ENCODE measurements around the gene MSL3. TPM values are rescaled to one million over a fixed set of nuclear protein-coding genes. Genes with fewer than 3 reads are reported as not detected.

MSL3 gene
- total RNA-seq, 1 experiment from 2014 or later = 17.0 TPM

GRCh38 chrX:11724122-11725017 lies 33.7 kb upstream of the MSL3 start:
- in situ Hi-C loops (cut with HindIII; ENCODE audit: low pct_unique_long_range_greater_than_20kb, low sequenced_read_pairs) = no loop called here
- CTCF ChIA-PET = no interaction called here

More at GRCh38 chrX:11724122-11725017, 33.7 kb upstream of the MSL3 start:
- ATAC-seq = no peak
- no peaks in the 10 kb centered on the region for H3K9me3 ChIP-seq (ENCODE audit: control insufficient read depth, insufficient read depth, low read depth, low read length)
- no peak overlapping the region for H3K27ac ChIP-seq (ENCODE audit: low read length)
- TF ChIP-seq REST (IDR thresholded peaks at IDR 0.05; ENCODE audit: insufficient read depth in 1 of 2, low read depth in 2 of 2, low read length in 1 of 2) = no peak
- peak; percentile 58; the same call in 1 of the 2 replicates for TF ChIP-seq CTCF (IDR thresholded peaks at IDR 0.05)
- no peaks in the 10 kb centered on the region for H3K36me3 ChIP-seq (ENCODE audit: control insufficient read depth, insufficient read depth, low read length)
- no peaks in the 10 kb centered on the region for H3K27me3 ChIP-seq (ENCODE audit: control insufficient read depth, insufficient read depth, low read length)
- intact Hi-C loops (cut with micrococcal nuclease; ENCODE audit: unreplicated experiment) = no loop called here
- H3K4me1 ChIP-seq (ENCODE audit: control insufficient read depth, insufficient read depth, low read length) = no peaks in the 10 kb centered on the region
- no peak for DNase-seq (ENCODE audit: low read depth, low spot score)
- POLR2A ChIA-PET = no interaction called here
- no peak overlapping the region for H3K4me3 ChIP-seq (ENCODE audit: low read depth in 2 of 2, low read length in 2 of 2)
- BruUV-seq (replicated peaks) = no TSS peak

Measured in Panc1 (cell line).